ENCODE results near the gene MCIDAS. TPM values are rescaled to one million over a fixed set of nuclear protein-coding genes. Genes with fewer than 3 reads are reported as not detected.

MCIDAS gene
- total RNA-seq, 1 experiment from 2014 or later = 6.4 TPM

DNA sequence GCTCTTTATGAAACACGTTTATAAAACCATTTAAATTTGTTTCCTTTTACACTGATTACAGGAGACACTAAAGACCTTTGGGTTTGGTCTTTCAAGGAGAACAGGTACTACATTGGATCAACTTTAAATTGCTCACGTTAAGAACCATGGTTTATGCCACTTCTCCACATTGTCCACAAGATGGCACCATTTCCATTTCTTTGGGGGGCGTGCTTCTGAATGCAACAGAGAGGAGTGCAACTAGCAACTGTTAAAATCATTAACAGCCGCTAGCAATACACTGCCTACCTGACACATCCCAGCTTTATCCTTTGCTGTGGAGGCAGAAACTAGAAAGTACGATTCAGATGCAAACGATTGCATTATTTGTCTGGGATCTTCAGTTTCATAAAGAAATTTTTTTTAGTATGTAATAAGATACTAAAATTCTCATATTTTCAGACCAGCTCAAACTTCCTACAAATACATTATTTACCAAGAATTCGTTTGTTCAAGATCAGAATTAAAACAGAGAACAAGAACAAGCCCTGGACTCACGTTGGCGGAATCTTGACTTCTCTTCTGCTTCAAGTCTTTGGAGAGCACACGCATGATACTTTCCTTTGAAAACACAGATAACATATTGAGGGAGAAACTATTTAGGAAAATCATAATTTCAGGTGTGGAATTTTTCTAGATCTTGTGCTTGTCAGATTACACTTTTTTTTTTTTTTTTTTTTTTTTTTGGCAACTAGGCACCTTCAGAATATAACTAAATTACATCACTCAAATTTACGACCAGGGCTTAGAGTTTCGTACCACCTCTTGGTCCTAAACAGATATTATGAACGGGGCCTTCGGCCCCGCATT lies 54.8 kb downstream of the MCIDAS start:
- no peak overlapping the region for H3K27ac ChIP-seq (ENCODE audit: low read depth, low read length)
- TF ChIP-seq RAD21 (IDR thresholded peaks at IDR 0.05; ENCODE audit: low read depth) = peak; percentile 94
- TF ChIP-seq, protein P1, sequence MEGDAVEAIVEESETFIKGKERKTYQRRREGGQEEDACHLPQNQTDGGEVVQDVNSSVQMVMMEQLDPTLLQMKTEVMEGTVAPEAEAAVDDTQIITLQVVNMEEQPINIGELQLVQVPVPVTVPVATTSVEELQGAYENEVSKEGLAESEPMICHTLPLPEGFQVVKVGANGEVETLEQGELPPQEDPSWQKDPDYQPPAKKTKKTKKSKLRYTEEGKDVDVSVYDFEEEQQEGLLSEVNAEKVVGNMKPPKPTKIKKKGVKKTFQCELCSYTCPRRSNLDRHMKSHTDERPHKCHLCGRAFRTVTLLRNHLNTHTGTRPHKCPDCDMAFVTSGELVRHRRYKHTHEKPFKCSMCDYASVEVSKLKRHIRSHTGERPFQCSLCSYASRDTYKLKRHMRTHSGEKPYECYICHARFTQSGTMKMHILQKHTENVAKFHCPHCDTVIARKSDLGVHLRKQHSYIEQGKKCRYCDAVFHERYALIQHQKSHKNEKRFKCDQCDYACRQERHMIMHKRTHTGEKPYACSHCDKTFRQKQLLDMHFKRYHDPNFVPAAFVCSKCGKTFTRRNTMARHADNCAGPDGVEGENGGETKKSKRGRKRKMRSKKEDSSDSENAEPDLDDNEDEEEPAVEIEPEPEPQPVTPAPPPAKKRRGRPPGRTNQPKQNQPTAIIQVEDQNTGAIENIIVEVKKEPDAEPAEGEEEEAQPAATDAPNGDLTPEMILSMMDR (IDR thresholded peaks at IDR 0.05 in 2 of 3, conservative IDR thresholded peaks at IDR 0.05 in 1 of 3; ENCODE audit: borderline replicate concordance in 1 of 3, insufficient read depth in 1 of 3, low read depth in 2 of 3, low read length in 2 of 3) = peak; percentile 68 to 87 (median 78)
- TF ChIP-seq SIN3A (IDR thresholded peaks at IDR 0.05; ENCODE audit: low read depth) = no peak
- no peaks in the 10 kb centered on the region for H3K27me3 ChIP-seq (ENCODE audit: insufficient read depth, low read length)
- H3K4me3 ChIP-seq (replicated peaks in 1 of 2; ENCODE audit: low read depth in 1 of 2, low read length in 2 of 2) = peak overlapping the region; percentile 33 to 49
- DNase-seq (ENCODE audit: low read depth, low spot score) = peak; percentile 85
- H3K9me2 ChIP-seq (ENCODE audit: insufficient read depth) = no peaks in the 10 kb centered on the region
- ChIA-PET RAD21 (ENCODE audit: low non-redundant PET in 1 of 2, low total read pairs in 2 of 2, uncharacterized antibody in 2 of 2, unreplicated experiment in 2 of 2) (interaction anchor here in 1 of 2 experiments (0.9 kb wide), 1 partner anchor 236 kb away, joined by 4 read pairs; no protein-coding TSS in a partner anchor), POLR2A (interaction anchor here (1.1 kb wide), 1 partner anchor 13 kb away, joined by 3 read pairs; the partner anchor contains the start of gene GPX8), CTCF (interaction anchor here (0.9 to 3.3 kb wide), 5 partner anchors 13 to 1028 kb away, joined by 3 to 16 read pairs (median 14); partner anchors contain the start of genes CCNO and GPX8)
- peak overlapping the region; percentile 96 for H2AFZ ChIP-seq (ENCODE audit: low read depth, low read length, poor library complexity, severe bottlenecking)
- ATAC-seq = peak; percentile 42
- H3K79me2 ChIP-seq (ENCODE audit: insufficient read depth, low read length) = no peaks in the 10 kb centered on the region
- intact Hi-C loops (cut with micrococcal nuclease) = loop anchor here (1.0 to 10.0 kb wide), 8 partner anchors 55 to 1029 kb away; partner anchors contain the start of genes DHX29, IL6ST, MCIDAS and MTREX
- H4K20me1 ChIP-seq (ENCODE audit: insufficient read depth) = no peaks in the 10 kb centered on the region; the same call in 1 of the 2 replicates
- H3K36me3 ChIP-seq (ENCODE audit: control insufficient read depth in 1 of 2, insufficient read depth in 2 of 2, low read length in 2 of 2) = no peaks in the 10 kb centered on the region
- peaks cover 14 to 37% of the 10 kb centered on the region in 2 experiments; a peak in 3 of 4 replicates for H3K4me1 ChIP-seq (ENCODE audit: control insufficient read depth in 1 of 2, insufficient read depth in 2 of 2, low read length in 2 of 2)
- BruUV-seq (replicated peaks) = no TSS peak
- H3K9ac ChIP-seq (ENCODE audit: low read length) = 0 out of 2 replicates have a peak overlapping the region, but pooled peaks have one; percentile 11
- H3K9me3 ChIP-seq (ENCODE audit: control insufficient read depth in 1 of 2, insufficient read depth in 1 of 2, low read depth in 1 of 2, low read length in 2 of 2) = no peaks in the 10 kb centered on the region
- H3K4me2 ChIP-seq (ENCODE audit: low read length) = peak overlapping the region; percentile 85

DNA sequence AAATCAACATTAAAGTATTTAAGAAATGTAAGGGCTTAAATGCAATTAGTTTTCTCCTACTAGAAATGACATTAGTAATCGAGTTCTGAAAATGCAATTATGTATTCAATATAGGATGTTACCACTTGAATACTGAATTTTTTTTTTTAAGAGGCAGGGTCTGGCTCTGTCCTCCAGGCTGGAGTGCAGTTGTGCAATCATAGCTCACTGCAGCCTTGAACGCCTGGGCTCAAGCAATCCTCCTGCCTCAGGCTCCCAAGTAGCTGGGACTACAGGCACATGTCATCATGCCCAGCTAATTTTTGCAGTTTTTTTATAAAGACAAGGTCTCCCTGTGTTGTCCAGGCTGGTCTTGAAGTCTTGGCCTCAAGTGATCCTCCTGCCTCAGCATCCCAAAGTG lies 55.6 kb downstream of the MCIDAS start:
- Histone ChIP-seq H2AFZ (ENCODE audit: low read depth, low read length, poor library complexity, severe bottlenecking) (no peak overlapping the region), H3K27ac (ENCODE audit: low read depth, low read length) (no peak overlapping the region), H3K4me3 (replicated peaks in 1 of 2; ENCODE audit: low read depth in 1 of 2, low read length in 2 of 2) (no peak overlapping the region), H3K9ac (ENCODE audit: low read length) (no peak overlapping the region), H3K36me3 (ENCODE audit: control insufficient read depth in 1 of 2, insufficient read depth in 2 of 2, low read length in 2 of 2) (no peaks in the 10 kb centered on the region), H3K9me2 (ENCODE audit: insufficient read depth) (no peaks in the 10 kb centered on the region), H3K79me2 (ENCODE audit: insufficient read depth, low read length) (no peaks in the 10 kb centered on the region), H3K9me3 (ENCODE audit: control insufficient read depth in 1 of 2, insufficient read depth in 1 of 2, low read depth in 1 of 2, low read length in 2 of 2) (no peaks in the 10 kb centered on the region), H3K27me3 (ENCODE audit: insufficient read depth, low read length) (no peaks in the 10 kb centered on the region), H4K20me1 (ENCODE audit: insufficient read depth) (no peaks in the 10 kb centered on the region; the same call in 1 of the 2 replicates), H3K4me1 (ENCODE audit: control insufficient read depth in 1 of 2, insufficient read depth in 2 of 2, low read length in 2 of 2) (peaks cover 14 to 30% of the 10 kb centered on the region in 2 experiments; a peak in 3 of 4 replicates), H3K4me2 (ENCODE audit: low read length) (no peak overlapping the region)
- no peak for TF ChIP-seq CBX3 (IDR thresholded peaks at IDR 0.05; ENCODE audit: low read depth)
- TF ChIP-seq SRF (IDR thresholded peaks at IDR 0.05; ENCODE audit: low read depth) = no peak
- TF ChIP-seq YY1 (IDR thresholded peaks at IDR 0.05; ENCODE audit: extremely low read depth, insufficient replicate concordance, low read depth, low read length) = no peak
- TF ChIP-seq, protein P2, sequence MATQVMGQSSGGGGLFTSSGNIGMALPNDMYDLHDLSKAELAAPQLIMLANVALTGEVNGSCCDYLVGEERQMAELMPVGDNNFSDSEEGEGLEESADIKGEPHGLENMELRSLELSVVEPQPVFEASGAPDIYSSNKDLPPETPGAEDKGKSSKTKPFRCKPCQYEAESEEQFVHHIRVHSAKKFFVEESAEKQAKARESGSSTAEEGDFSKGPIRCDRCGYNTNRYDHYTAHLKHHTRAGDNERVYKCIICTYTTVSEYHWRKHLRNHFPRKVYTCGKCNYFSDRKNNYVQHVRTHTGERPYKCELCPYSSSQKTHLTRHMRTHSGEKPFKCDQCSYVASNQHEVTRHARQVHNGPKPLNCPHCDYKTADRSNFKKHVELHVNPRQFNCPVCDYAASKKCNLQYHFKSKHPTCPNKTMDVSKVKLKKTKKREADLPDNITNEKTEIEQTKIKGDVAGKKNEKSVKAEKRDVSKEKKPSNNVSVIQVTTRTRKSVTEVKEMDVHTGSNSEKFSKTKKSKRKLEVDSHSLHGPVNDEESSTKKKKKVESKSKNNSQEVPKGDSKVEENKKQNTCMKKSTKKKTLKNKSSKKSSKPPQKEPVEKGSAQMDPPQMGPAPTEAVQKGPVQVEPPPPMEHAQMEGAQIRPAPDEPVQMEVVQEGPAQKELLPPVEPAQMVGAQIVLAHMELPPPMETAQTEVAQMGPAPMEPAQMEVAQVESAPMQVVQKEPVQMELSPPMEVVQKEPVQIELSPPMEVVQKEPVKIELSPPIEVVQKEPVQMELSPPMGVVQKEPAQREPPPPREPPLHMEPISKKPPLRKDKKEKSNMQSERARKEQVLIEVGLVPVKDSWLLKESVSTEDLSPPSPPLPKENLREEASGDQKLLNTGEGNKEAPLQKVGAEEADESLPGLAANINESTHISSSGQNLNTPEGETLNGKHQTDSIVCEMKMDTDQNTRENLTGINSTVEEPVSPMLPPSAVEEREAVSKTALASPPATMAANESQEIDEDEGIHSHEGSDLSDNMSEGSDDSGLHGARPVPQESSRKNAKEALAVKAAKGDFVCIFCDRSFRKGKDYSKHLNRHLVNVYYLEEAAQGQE (IDR thresholded peaks at IDR 0.05; ENCODE audit: low read depth) = no peak
- no peak for TF ChIP-seq ELF1 (IDR thresholded peaks at IDR 0.05; ENCODE audit: borderline replicate concordance, low read depth)
- TF ChIP-seq CEBPB (IDR thresholded peaks at IDR 0.05; ENCODE audit: low read depth) = no peak
- no TSS peak for BruUV-seq (replicated peaks)
- ATAC-seq (no peak), DNase-seq (ENCODE audit: low read depth, low spot score) (no peak)
- intact Hi-C loops (cut with micrococcal nuclease) = loop anchor here (5.0 to 10.0 kb wide), 4 partner anchors 136 to 823 kb away; partner anchors contain the start of genes DHX29, IL6ST and MTREX
- ChIA-PET POLR2A (no interaction called here), CTCF (interaction anchor here (2.8 to 3.3 kb wide), 3 partner anchors 12 to 521 kb away, joined by 14 to 16 read pairs (median 14); partner anchors contain the start of genes CCNO and GPX8), RAD21 (ENCODE audit: low non-redundant PET in 1 of 2, low total read pairs in 2 of 2, uncharacterized antibody in 2 of 2, unreplicated experiment in 2 of 2) (no interaction called here)

Measured in HCT116 (cell line).